HCT116 (cell line): ENCODE results near the gene PCDHGA11. TPM values are rescaled to one million over a fixed set of nuclear protein-coding genes. Genes with fewer than 3 reads are reported as not detected.

Experiments used
- ATAC-seq: fragments of 200-7000 bp; cut with Tn5 transposase; 2 replicates; pipeline ENCODE4 v1.9.1; 2020; ENCODE audit warnings: mild to moderate bottlenecking, moderate library complexity
- BruUV-seq: library from RNA; stranded (reverse); fragments of 400-500 nt; replicated peaks from 2 replicates; lab custom pipeline; 2021; lab: Mats Ljungman, UMichigan
- CTCF ChIA-PET: fragments of 300-600 bp; sonication (Branson Sonifier 250); formaldehyde crosslinking; loops from one replicate; lab custom pipeline; 2021; ENCODE audit warnings: antibody characterized with exemption; lab: Charles Lee
- POLR2A ChIA-PET: fragments of 300-600, 350-600 bp; sonication (Branson Sonifier 250); formaldehyde crosslinking; loops from one replicate; lab custom pipeline; 2021; ENCODE audit warnings: antibody characterized with exemption; lab: Charles Lee
- RAD21 ChIA-PET, 2 experiments: fragments of 300-600 bp; sonication (Branson Sonifier 250); formaldehyde crosslinking; loops; one replicate each; lab custom pipeline; 2023; ENCODE audit warnings: low total read pairs in 2 of 2; ENCODE audit not compliant: uncharacterized antibody in 2 of 2, unreplicated experiment in 2 of 2, low non-redundant PET in 1 of 2; lab: Charles Lee
- DNase-seq: peaks from one replicate; pipeline ENCODE4 v3.0.0-alpha.2; 2010; ENCODE audit warnings: low read depth, low spot score
- H2AFZ ChIP-seq: fragments of 200-600 bp; shearing (Covaris generic), sonication (generic); 2 replicates; pipeline ENCODE4 v1.6.1; 2017; ENCODE audit warnings: low read depth, mixed run types, mixed read lengths, antibody characterized with exemption, low read length; ENCODE audit not compliant: poor library complexity, severe bottlenecking
- H3K27ac ChIP-seq: 2 replicates; pipeline ENCODE4 v1.5.1; 2012; ENCODE audit warnings: low read depth, low read length
- H3K27me3 ChIP-seq: fragments of 200-600 bp; sonication (generic); 2 replicates; pipeline ENCODE4 v1.6.1; 2016; ENCODE audit warnings: mixed run types, low read length, mixed read lengths; ENCODE audit not compliant: insufficient read depth
- H3K36me3 ChIP-seq, 2 experiments: fragments of 200-500 bp in 1 of 2; fragments of 200-600 bp in 1 of 2; sonication (Bioruptor generic) in 1 of 2; sonication (generic) in 1 of 2; 2 replicates each; pipeline versions ENCODE4 v1.5.1 to v1.6.1; 2014 to 2016; ENCODE audit warnings: low read length in 2 of 2, inconsistent platforms in 1 of 2, mixed read lengths in 1 of 2, mixed run types in 1 of 2; ENCODE audit not compliant: insufficient read depth in 2 of 2, control insufficient read depth in 1 of 2
- H3K4me1 ChIP-seq, 2 experiments: fragments of 200-600 bp in 1 of 2; sonication (generic) in 1 of 2; 2 replicates each; pipeline versions ENCODE4 v1.5.1 to v1.6.1; 2012 to 2017; ENCODE audit warnings: low read length in 2 of 2, inconsistent platforms in 1 of 2, mild to moderate bottlenecking in 1 of 2, mixed read lengths in 1 of 2, mixed run types in 1 of 2, moderate library complexity in 1 of 2; ENCODE audit not compliant: insufficient read depth in 2 of 2, control insufficient read depth in 1 of 2
- H3K4me2 ChIP-seq: fragments of 200-600 bp; sonication (generic); 2 replicates; pipeline ENCODE4 v1.6.1; 2017; ENCODE audit warnings: mixed run types, low read length, mixed read lengths
- H3K4me3 ChIP-seq, 2 experiments: fragments of 200-600 bp in 1 of 2; sonication (generic) in 1 of 2; replicated peaks in 1 of 2; 2 replicates each; pipeline ENCODE4 v1.5.1; 2011 to 2016; ENCODE audit warnings: low read length in 2 of 2, control low read depth in 1 of 2, low read depth in 1 of 2, mild to moderate bottlenecking in 1 of 2, mixed read lengths in 1 of 2, mixed run types in 1 of 2
- H3K79me2 ChIP-seq: fragments of 200-600 bp; sonication (generic); 2 replicates; pipeline ENCODE4 v1.6.1; 2017; ENCODE audit warnings: mild to moderate bottlenecking, mixed run types, low read length, moderate library complexity, mixed read lengths; ENCODE audit not compliant: insufficient read depth
- H3K9ac ChIP-seq: fragments of 200-600 bp; sonication (generic); 2 replicates; pipeline ENCODE4 v1.6.1; 2016; ENCODE audit warnings: low read length, mixed read lengths
- H3K9me2 ChIP-seq: fragments of 200-600 bp; sonication (generic), shearing (Covaris generic); 2 replicates; pipeline ENCODE4 v1.6.1; 2017; ENCODE audit warnings: mixed run types, mild to moderate bottlenecking, moderate library complexity; ENCODE audit not compliant: insufficient read depth
- H3K9me3 ChIP-seq, 2 experiments: fragments of 200-500 bp in 1 of 2; fragments of 200-600 bp in 1 of 2; sonication (Bioruptor generic) in 1 of 2; sonication (generic) in 1 of 2; 2 replicates each; pipeline ENCODE4 v1.6.1; 2014 to 2017; ENCODE audit warnings: low read length in 2 of 2, mixed read lengths in 2 of 2, inconsistent platforms in 1 of 2, low read depth in 1 of 2, mild to moderate bottlenecking in 1 of 2, mixed run types in 1 of 2, moderate library complexity in 1 of 2; ENCODE audit not compliant: control insufficient read depth in 1 of 2, insufficient read depth in 1 of 2
- H4K20me1 ChIP-seq: fragments of 200-600 bp; sonication (generic), shearing (Covaris generic); 2 replicates; pipeline ENCODE4 v1.6.1; 2017; ENCODE audit warnings: mixed run types, mild to moderate bottlenecking, moderate library complexity; ENCODE audit not compliant: insufficient read depth
- CEBPB ChIP-seq: IDR thresholded peaks from 2 replicates; pipeline ENCODE4 v1.6.1; 2012; ENCODE audit warnings: low read depth
- EGR1 ChIP-seq: IDR thresholded peaks from 2 replicates; pipeline ENCODE4 v1.6.1; 2012; ENCODE audit warnings: low read depth
- ELF1 ChIP-seq: IDR thresholded peaks from 2 replicates; pipeline ENCODE4 v1.6.1; 2012; ENCODE audit warnings: low read depth, borderline replicate concordance
- JUND ChIP-seq: IDR thresholded peaks from 2 replicates; pipeline ENCODE4 v1.6.1; 2012
- POLR2A ChIP-seq: IDR thresholded peaks from 2 replicates; pipeline ENCODE4 v1.7.0; 2011; ENCODE audit warnings: borderline replicate concordance; ENCODE audit not compliant: insufficient read depth, insufficient read length; ENCODE audit errors: extremely low read depth
- RAD21 ChIP-seq: IDR thresholded peaks from 2 replicates; pipeline ENCODE4 v1.6.1; 2012; ENCODE audit warnings: low read depth, mild to moderate bottlenecking
- SIN3A ChIP-seq: IDR thresholded peaks from 2 replicates; pipeline ENCODE4 v1.6.1; 2012; ENCODE audit warnings: low read depth
- ZFX ChIP-seq: fragments of 450-650 bp; IDR thresholded peaks from 2 replicates; pipeline ENCODE4 v1.6.1; 2017
- ZNF274 ChIP-seq: fragments of 200-500 bp; sonication (Bioruptor generic); IDR thresholded peaks from 2 replicates; pipeline ENCODE4 v1.6.1; 2014; ENCODE audit warnings: mild to moderate bottlenecking, low read depth, low read length, inconsistent platforms
- intact Hi-C: fragments of 100-400 bp; cut with micrococcal nuclease; formaldehyde crosslinking; loops from 2 replicates; pipeline ENCODE4 v1.10.0; 2022
- total RNA-seq: library from RNA; stranded (reverse); gene quantifications from one replicate; pipeline ENCODE4 v1.2.1, GENCODE V29; 2021; ENCODE audit not compliant: unreplicated experiment
- TF ChIP-seq, protein P1 (sequence below): IDR thresholded peaks from 2 replicates; pipeline ENCODE4 v1.6.1; 2011; ENCODE audit warnings: mild to moderate bottlenecking, low read length, moderate library complexity; ENCODE audit not compliant: insufficient replicate concordance; ENCODE audit errors: extremely low read depth
- TF ChIP-seq, protein P2 (sequence below), 3 experiments: fragments of 200-600 bp in 1 of 3; sonication (generic) in 1 of 3; IDR thresholded peaks in 2 of 3; conservative IDR thresholded peaks in 1 of 3; 2 replicates each; pipeline ENCODE4 v1.5.1; 2012 to 2017; ENCODE audit warnings: low read depth in 2 of 3, low read length in 2 of 3, antibody characterized with exemption in 1 of 3, borderline replicate concordance in 1 of 3, control low read depth in 1 of 3, mild to moderate bottlenecking in 1 of 3, mixed read lengths in 1 of 3, mixed run types in 1 of 3, moderate library complexity in 1 of 3; ENCODE audit not compliant: insufficient read depth in 1 of 3

The PCDHGA11 gene
- total RNA-seq, 1 experiment from 2014 or later = 0.39 TPM

- ChIA-PET CTCF (no interaction called here), POLR2A (no interaction called here), RAD21 (no interaction called here)
- TF ChIP-seq RAD21 (no peak), SIN3A (no peak), POLR2A (no peak)
- TF ChIP-seq, protein P1, sequence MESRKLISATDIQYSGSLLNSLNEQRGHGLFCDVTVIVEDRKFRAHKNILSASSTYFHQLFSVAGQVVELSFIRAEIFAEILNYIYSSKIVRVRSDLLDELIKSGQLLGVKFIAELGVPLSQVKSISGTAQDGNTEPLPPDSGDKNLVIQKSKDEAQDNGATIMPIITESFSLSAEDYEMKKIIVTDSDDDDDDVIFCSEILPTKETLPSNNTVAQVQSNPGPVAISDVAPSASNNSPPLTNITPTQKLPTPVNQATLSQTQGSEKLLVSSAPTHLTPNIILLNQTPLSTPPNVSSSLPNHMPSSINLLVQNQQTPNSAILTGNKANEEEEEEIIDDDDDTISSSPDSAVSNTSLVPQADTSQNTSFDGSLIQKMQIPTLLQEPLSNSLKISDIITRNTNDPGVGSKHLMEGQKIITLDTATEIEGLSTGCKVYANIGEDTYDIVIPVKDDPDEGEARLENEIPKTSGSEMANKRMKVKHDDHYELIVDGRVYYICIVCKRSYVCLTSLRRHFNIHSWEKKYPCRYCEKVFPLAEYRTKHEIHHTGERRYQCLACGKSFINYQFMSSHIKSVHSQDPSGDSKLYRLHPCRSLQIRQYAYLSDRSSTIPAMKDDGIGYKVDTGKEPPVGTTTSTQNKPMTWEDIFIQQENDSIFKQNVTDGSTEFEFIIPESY = no peak
- no peaks in the 10 kb centered on the region for H3K36me3 ChIP-seq
- DNase-seq (no peak), ATAC-seq (no peak)
- BruUV-seq = no TSS peak
- no peak overlapping the region for H3K9ac ChIP-seq
- no peak overlapping the region for H3K27ac ChIP-seq
- no peaks in the 10 kb centered on the region for H3K27me3 ChIP-seq
- H3K9me3 ChIP-seq = peaks cover 0 to 12% of the 10 kb centered on the region in 2 experiments; a peak in 2 of 4 replicates
- no peaks in the 10 kb centered on the region for H3K79me2 ChIP-seq
- H2AFZ ChIP-seq = no peak overlapping the region
- intact Hi-C loops = no loop called here
- no peak overlapping the region for H3K4me3 ChIP-seq
- H3K9me2 ChIP-seq = no peaks in the 10 kb centered on the region
- no peaks in the 10 kb centered on the region for H4K20me1 ChIP-seq
- no peak overlapping the region for H3K4me2 ChIP-seq
- H3K4me1 ChIP-seq = no peaks in the 10 kb centered on the region
These were observed 49.0 kb upstream of the PCDHGA11 start for GRCh38 chr5:141371572-141372475.

DNA sequence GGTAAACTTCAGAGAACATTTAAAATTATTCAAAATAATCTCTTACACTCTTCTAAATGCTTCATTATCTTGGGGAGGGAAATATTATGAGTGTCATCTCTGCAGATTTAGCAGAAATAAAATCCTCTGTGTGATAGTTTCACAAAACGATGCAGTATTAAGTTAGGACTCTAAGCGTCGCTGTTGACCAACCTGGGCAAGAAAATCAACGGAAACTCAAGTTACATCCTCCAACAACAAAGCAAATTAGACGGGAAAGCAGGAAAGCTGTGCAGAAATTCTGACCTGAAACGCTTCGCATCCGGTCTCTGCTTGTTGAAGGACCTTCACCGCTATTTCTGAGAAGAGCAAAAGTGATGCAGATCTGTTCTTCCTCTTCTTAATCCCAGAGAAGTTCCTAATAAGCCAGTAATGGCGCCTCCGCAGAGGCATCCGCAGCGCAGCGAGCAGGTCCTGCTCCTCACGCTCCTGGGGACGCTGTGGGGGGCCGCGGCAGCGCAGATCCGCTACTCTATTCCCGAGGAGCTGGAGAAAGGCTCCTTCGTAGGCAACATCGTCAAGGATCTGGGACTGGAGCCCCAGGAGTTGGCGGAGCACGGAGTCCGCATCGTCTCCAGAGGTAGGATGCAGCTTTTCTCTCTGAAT, 47.1 kb upstream of the PCDHGA11 start, which contains the start of gene PCDHGA6:
Gene PCDHGA6 (plus strand): TSS at position 219 of the 645 bp plus-strand sequence. CDS start 193 bp downstream, at position 412.
- Histone ChIP-seq H3K36me3 (no peaks in the 10 kb centered on the region), H3K9me3 (peaks cover 0 to 12% of the 10 kb centered on the region in 2 experiments; a peak in 2 of 4 replicates), H4K20me1 (no peaks in the 10 kb centered on the region), H3K27ac (no peak within 1 kb of the TSS), H3K4me1 (no peaks in the 10 kb centered on the region), H3K79me2 (no peaks in the 10 kb centered on the region), H3K4me2 (no peak within 1 kb of the TSS), H3K9ac (no peak within 1 kb of the TSS), H3K4me3 (no peak within 1 kb of the TSS), H3K9me2 (no peaks in the 10 kb centered on the region), H3K27me3 (no peaks in the 10 kb centered on the region), H2AFZ (no peak within 1 kb of the TSS)
- intact Hi-C loops = no loop called here
- no peak for TF ChIP-seq ZNF274
- TF ChIP-seq JUND = no peak
- TF ChIP-seq ELF1 = no peak
- TF ChIP-seq POLR2A = no peak
- TF ChIP-seq RAD21 = peak; percentile 51
- no peak for TF ChIP-seq CEBPB
- TF ChIP-seq ZFX = no peak
- no peak for TF ChIP-seq SIN3A
- TF ChIP-seq EGR1 = no peak
- TF ChIP-seq, protein P2, sequence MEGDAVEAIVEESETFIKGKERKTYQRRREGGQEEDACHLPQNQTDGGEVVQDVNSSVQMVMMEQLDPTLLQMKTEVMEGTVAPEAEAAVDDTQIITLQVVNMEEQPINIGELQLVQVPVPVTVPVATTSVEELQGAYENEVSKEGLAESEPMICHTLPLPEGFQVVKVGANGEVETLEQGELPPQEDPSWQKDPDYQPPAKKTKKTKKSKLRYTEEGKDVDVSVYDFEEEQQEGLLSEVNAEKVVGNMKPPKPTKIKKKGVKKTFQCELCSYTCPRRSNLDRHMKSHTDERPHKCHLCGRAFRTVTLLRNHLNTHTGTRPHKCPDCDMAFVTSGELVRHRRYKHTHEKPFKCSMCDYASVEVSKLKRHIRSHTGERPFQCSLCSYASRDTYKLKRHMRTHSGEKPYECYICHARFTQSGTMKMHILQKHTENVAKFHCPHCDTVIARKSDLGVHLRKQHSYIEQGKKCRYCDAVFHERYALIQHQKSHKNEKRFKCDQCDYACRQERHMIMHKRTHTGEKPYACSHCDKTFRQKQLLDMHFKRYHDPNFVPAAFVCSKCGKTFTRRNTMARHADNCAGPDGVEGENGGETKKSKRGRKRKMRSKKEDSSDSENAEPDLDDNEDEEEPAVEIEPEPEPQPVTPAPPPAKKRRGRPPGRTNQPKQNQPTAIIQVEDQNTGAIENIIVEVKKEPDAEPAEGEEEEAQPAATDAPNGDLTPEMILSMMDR (IDR thresholded peaks at IDR 0.05 in 2 of 3, conservative IDR thresholded peaks at IDR 0.05 in 1 of 3; ENCODE audit: borderline replicate concordance in 1 of 3, insufficient read depth in 1 of 3, low read depth in 2 of 3, low read length in 2 of 3) = peak; percentile 25 to 42 (median 36); a peak in 4 of 6 replicates
- DNase-seq (no peak), ATAC-seq (no peak)
- CTCF ChIA-PET = no interaction called here
- RAD21 ChIA-PET = no interaction called here
- BruUV-seq = no TSS peak
- POLR2A ChIA-PET = no interaction called here
